ENCODE data around the gene LMF1.

DNA sequence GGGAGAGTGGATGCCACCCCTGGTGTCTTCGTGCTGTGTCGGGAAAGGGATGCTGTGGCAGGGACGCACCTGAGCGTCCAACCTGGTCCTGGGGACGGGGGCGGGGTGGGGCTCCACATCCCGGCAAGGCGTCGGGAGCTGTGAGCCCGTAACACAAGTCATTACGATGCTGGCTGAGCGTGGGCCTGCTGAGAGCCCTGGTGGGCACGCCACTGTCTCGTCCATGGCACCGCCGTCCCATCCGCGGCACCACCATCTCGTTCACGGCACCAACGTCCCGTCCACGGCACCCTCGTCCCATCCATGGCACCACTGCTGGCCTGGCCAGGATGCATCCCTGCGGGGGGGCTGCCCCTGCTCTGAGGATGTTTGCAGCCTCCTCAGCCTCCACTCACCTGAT lies 146.2 kb downstream of the LMF1 start:
- TF ChIP-seq, protein P1, sequence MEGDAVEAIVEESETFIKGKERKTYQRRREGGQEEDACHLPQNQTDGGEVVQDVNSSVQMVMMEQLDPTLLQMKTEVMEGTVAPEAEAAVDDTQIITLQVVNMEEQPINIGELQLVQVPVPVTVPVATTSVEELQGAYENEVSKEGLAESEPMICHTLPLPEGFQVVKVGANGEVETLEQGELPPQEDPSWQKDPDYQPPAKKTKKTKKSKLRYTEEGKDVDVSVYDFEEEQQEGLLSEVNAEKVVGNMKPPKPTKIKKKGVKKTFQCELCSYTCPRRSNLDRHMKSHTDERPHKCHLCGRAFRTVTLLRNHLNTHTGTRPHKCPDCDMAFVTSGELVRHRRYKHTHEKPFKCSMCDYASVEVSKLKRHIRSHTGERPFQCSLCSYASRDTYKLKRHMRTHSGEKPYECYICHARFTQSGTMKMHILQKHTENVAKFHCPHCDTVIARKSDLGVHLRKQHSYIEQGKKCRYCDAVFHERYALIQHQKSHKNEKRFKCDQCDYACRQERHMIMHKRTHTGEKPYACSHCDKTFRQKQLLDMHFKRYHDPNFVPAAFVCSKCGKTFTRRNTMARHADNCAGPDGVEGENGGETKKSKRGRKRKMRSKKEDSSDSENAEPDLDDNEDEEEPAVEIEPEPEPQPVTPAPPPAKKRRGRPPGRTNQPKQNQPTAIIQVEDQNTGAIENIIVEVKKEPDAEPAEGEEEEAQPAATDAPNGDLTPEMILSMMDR (IDR thresholded peaks at IDR 0.05; ENCODE audit: low read depth, low read length) = no peak
- TF ChIP-seq, protein P2, sequence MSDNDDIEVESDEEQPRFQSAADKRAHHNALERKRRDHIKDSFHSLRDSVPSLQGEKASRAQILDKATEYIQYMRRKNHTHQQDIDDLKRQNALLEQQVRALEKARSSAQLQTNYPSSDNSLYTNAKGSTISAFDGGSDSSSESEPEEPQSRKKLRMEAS (IDR thresholded peaks at IDR 0.05; ENCODE audit: low read depth, low read length) = no peak
- TF ChIP-seq POLR2A (IDR thresholded peaks at IDR 0.05; ENCODE audit: extremely low read depth, insufficient read length) (no peak), MYC (IDR thresholded peaks at IDR 0.05; ENCODE audit: low read depth, low read length) (no peak)
